A549 (cell line): Measurements from ENCODE around the gene WIZ. TPM values are rescaled to one million over a fixed set of nuclear protein-coding genes. Genes with fewer than 3 reads are reported as not detected.

Source experiments
- ATAC-seq, 2 experiments: fragments of 200-7000 bp in 1 of 2; fragments of >200 bp in 1 of 2; cut with Nextera tagmentation in 1 of 2; cut with Tn5 transposase in 1 of 2; 3 replicates each; pipeline versions ENCODE4 v1.8.0 to v1.9.1; 2018 to 2020; ENCODE audit warnings: mild to moderate bottlenecking in 1 of 2, moderate library complexity in 1 of 2
- CTCF ChIA-PET: fragments of 300-600 bp; sonication (Branson Sonifier 250); formaldehyde crosslinking; extraction: SDS; loops from one replicate; lab custom pipeline; 2021; ENCODE audit warnings: antibody characterized with exemption, inconsistent platforms; lab: Yijun Ruan, JAX
- POLR2A ChIA-PET: fragments of 350-600 bp; formaldehyde crosslinking; extraction: SDS; loops from one replicate; lab custom pipeline; 2021; ENCODE audit warnings: antibody characterized with exemption, inconsistent platforms; lab: Yijun Ruan, JAX
- DNase-seq, 2 experiments: peaks; one replicate each; pipeline versions ENCODE4 v3.0.0 to v3.0.0-alpha.2; 2011 to 2016; ENCODE audit warnings: low read depth in 1 of 2, low spot score in 1 of 2
- FAIRE-seq: peaks from 2 replicates; lab custom pipeline; 2011; peaks lifted over from hg19 to GRCh38; lab: Jason Lieb, UNC
- H3K27ac ChIP-seq, 2 experiments: fragments of >200 bp; sonication (Bioruptor Twin); formaldehyde crosslinking; 3 replicates each; pipeline ENCODE4 v1.5.1; 2016 to 2017
- H3K4me1 ChIP-seq: fragments of >200 bp; sonication (Bioruptor Twin); formaldehyde crosslinking; 3 replicates; pipeline ENCODE4 v1.6.1; 2016
- H3K4me2 ChIP-seq: fragments of >200 bp; sonication (Bioruptor Twin); formaldehyde crosslinking; 3 replicates; pipeline ENCODE4 v1.6.1; 2016
- H3K4me3 ChIP-seq: fragments of >200 bp; sonication (Bioruptor Twin); formaldehyde crosslinking; 3 replicates; pipeline ENCODE4 v1.5.1; 2016
- H3K9me3 ChIP-seq: fragments of >200 bp; sonication (Bioruptor Twin); formaldehyde crosslinking; 3 replicates; pipeline ENCODE4 v1.6.1; 2016
- ATOH8 ChIP-seq: fragments of 250-450 bp; sonication (Bioruptor Pico); IDR thresholded peaks from 2 replicates; pipeline ENCODE4 v1.5.0; 2020; ENCODE audit warnings: low read depth, mild to moderate bottlenecking, moderate library complexity
- CHD4 ChIP-seq: fragments of 200-600 bp; sonication (generic); IDR thresholded peaks from 2 replicates; pipeline ENCODE4 v1.6.1; 2016; ENCODE audit warnings: antibody characterized with exemption, mild to moderate bottlenecking, borderline replicate concordance
- E2F6 ChIP-seq: IDR thresholded peaks from 2 replicates; pipeline ENCODE4 v1.6.1; 2012; ENCODE audit warnings: low read depth, borderline replicate concordance
- EHF ChIP-seq: fragments of 250-450 bp; sonication (Bioruptor Pico); IDR thresholded peaks from 2 replicates; pipeline ENCODE4 v1.5.0; 2020; ENCODE audit warnings: mild to moderate bottlenecking
- ELK1 ChIP-seq: fragments of 150-350 bp; IDR thresholded peaks from 2 replicates; pipeline ENCODE4 v1.6.1; 2014; ENCODE audit warnings: low read depth, mild to moderate bottlenecking, low read length
- EP300 ChIP-seq, 2 experiments: fragments of >200 bp; sonication (Bioruptor Twin); formaldehyde crosslinking; IDR thresholded peaks; 2 replicates in 1 of 2; 3 replicates in 1 of 2; pipeline ENCODE4 v1.6.1; 2016 to 2017
- ESRRA ChIP-seq: fragments of 150-350 bp; IDR thresholded peaks from 2 replicates; pipeline ENCODE4 v1.6.1; 2014; ENCODE audit warnings: mild to moderate bottlenecking, low read length, borderline replicate concordance
- FOSL2 ChIP-seq, 2 experiments: fragments of 450-650 bp in 1 of 2; fragments of >200 bp in 1 of 2; sonication (Bioruptor Twin) in 1 of 2; formaldehyde crosslinking; IDR thresholded peaks; 2 replicates each; pipeline versions ENCODE4 v1.5.0 to v1.6.1; 2016 to 2020; ENCODE audit warnings: mild to moderate bottlenecking in 1 of 2, moderate library complexity in 1 of 2
- HES2 ChIP-seq: fragments of >200 bp; sonication (Bioruptor Twin); formaldehyde crosslinking; IDR thresholded peaks from 2 replicates; pipeline ENCODE4 v1.6.1; 2016
- HEYL ChIP-seq: fragments of 250-450 bp; sonication (Bioruptor Pico); IDR thresholded peaks from 2 replicates; pipeline ENCODE4 v1.8.0; 2021; ENCODE audit warnings: mild to moderate bottlenecking, moderate library complexity
- HMGXB4 ChIP-seq: fragments of 250-450 bp; sonication (Bioruptor Pico); IDR thresholded peaks from 2 replicates; pipeline ENCODE4 v1.5.0; 2021; ENCODE audit warnings: mild to moderate bottlenecking, moderate library complexity, borderline replicate concordance
- HOXA7 ChIP-seq: fragments of 250-450 bp; sonication (Bioruptor Pico); IDR thresholded peaks from 2 replicates; pipeline ENCODE4 v1.5.0; 2020; ENCODE audit warnings: mild to moderate bottlenecking, moderate library complexity
- HOXB13 ChIP-seq: fragments of 250-450 bp; sonication (Bioruptor Pico); IDR thresholded peaks from 2 replicates; pipeline ENCODE4 v1.5.0; 2020; ENCODE audit warnings: low read depth, mild to moderate bottlenecking, moderate library complexity
- JUN ChIP-seq, 2 experiments: fragments of >200 bp; sonication (Bioruptor Twin); formaldehyde crosslinking; IDR thresholded peaks; 2 replicates in 1 of 2; 3 replicates in 1 of 2; pipeline ENCODE4 v1.6.1; 2016 to 2017
- JUNB ChIP-seq: fragments of >200 bp; sonication (Bioruptor Twin); formaldehyde crosslinking; IDR thresholded peaks from 2 replicates; pipeline ENCODE4 v1.6.1; 2016
- KDM5A ChIP-seq: fragments of 200-600 bp; sonication (generic); IDR thresholded peaks from 2 replicates; pipeline ENCODE4 v1.6.1; 2016; ENCODE audit warnings: antibody characterized with exemption, mild to moderate bottlenecking
- NFE2L2 ChIP-seq: fragments of 150-350 bp; conservative IDR thresholded peaks from 2 replicates; pipeline ENCODE4 v1.6.1; 2014; ENCODE audit warnings: low read length
- PBX3 ChIP-seq: IDR thresholded peaks from 2 replicates; pipeline ENCODE4 v1.6.1; 2012
- PHF8 ChIP-seq: fragments of 200-600 bp; sonication (generic); IDR thresholded peaks from 2 replicates; pipeline ENCODE4 v1.6.1; 2016; ENCODE audit warnings: low read depth, mild to moderate bottlenecking, antibody characterized with exemption, moderate library complexity, borderline replicate concordance
- POLR2A ChIP-seq: IDR thresholded peaks from 2 replicates; pipeline ENCODE4 v1.6.1; 2012; ENCODE audit warnings: mild to moderate bottlenecking, low read length
- SMC3 ChIP-seq: fragments of >200 bp; sonication (Bioruptor Twin); formaldehyde crosslinking; IDR thresholded peaks from 3 replicates; pipeline ENCODE4 v1.6.1; 2018; ENCODE audit warnings: inconsistent platforms
- SREBF2 ChIP-seq: fragments of 450-650 bp; IDR thresholded peaks from 2 replicates; pipeline ENCODE4 v1.6.1; 2014; ENCODE audit warnings: mild to moderate bottlenecking, moderate library complexity
- TFCP2L1 ChIP-seq: fragments of 250-450 bp; sonication (Bioruptor Pico); IDR thresholded peaks from 2 replicates; pipeline ENCODE4 v1.5.0; 2021; ENCODE audit warnings: mild to moderate bottlenecking
- TP53 ChIP-seq: fragments of 250-450 bp; sonication (Bioruptor Pico); IDR thresholded peaks from 2 replicates; pipeline ENCODE4 v1.5.0; 2021; ENCODE audit warnings: mild to moderate bottlenecking, moderate library complexity
- ZC3H11A ChIP-seq: fragments of 450-650 bp; IDR thresholded peaks from 2 replicates; pipeline ENCODE4 v1.6.1; 2014; ENCODE audit warnings: antibody characterized with exemption, mild to moderate bottlenecking
- ZSCAN20 ChIP-seq: fragments of 250-450 bp; sonication (Bioruptor Pico); IDR thresholded peaks from 2 replicates; pipeline ENCODE4 v1.8.0; 2022; ENCODE audit warnings: mild to moderate bottlenecking, moderate library complexity
- WGBS: methylation state at CpG from one replicate; pipeline ENCODE4 v1.1.6; 2017; ENCODE audit errors: missing lambda C conversion rate; 5-methylcytosine and 5-hydroxymethylcytosine counted together
- polyA plus RNA-seq, 4 experiments: library from polyadenylated mRNA; depleted of rRNA in 3 of 4; stranded (reverse); fragments of >200 nt; fragmentation: RNase III in 1 of 4; extraction: RNeasy Plus Mini Kit Qiagen cat#74134 plus additional on column Dnase treatment in 1 of 4; gene quantifications; 2 replicates in 3 of 4; 3 replicates in 1 of 4; pipeline ENCODE4 v1.2.3, GENCODE V29; 2011 to 2017

WIZ gene
- polyA plus RNA-seq, 2 of the 4 experiments (the other 2 are of a cell fraction) = 3.7 to 15.1 TPM

GRCh38 chr19:15438577-15438976 is 11.2 kb downstream of the WIZ start:
- POLR2A ChIA-PET = no interaction called here
- no peak overlapping the region for H3K4me2 ChIP-seq
- H3K9me3 ChIP-seq = no peaks in the 10 kb centered on the region
- TF ChIP-seq FOSL2 (IDR thresholded peaks at IDR 0.05) = no peak
- TF ChIP-seq FOSL2 (CRISPR knock-in tag; IDR thresholded peaks at IDR 0.05) = no peak
- no peak for TF ChIP-seq KDM5A
- no peak for TF ChIP-seq CHD4
- no peak for TF ChIP-seq HEYL
- no peak for TF ChIP-seq PHF8
- TF ChIP-seq TP53 (CRISPR knock-in tag) = no peak
- no peak for TF ChIP-seq EP300 (IDR thresholded peaks at IDR 0.05)
- no peak for TF ChIP-seq ZC3H11A
- TF ChIP-seq NFE2L2 = no peak
- no peak for TF ChIP-seq HOXA7 (CRISPR knock-in tag)
- TF ChIP-seq POLR2A = no peak
- TF ChIP-seq ATOH8 (CRISPR knock-in tag) = no peak
- no peak for TF ChIP-seq TFCP2L1 (CRISPR knock-in tag)
- TF ChIP-seq, all 56 proteins: peak for 0
- WGBS = 88% methylated on average over 6 of the region's 27 CpGs
- Histone ChIP-seq H3K4me1 (no peaks in the 10 kb centered on the region), H3K27ac (no peak overlapping the region), H3K4me3 (no peak overlapping the region)
- no peak for FAIRE-seq
- CTCF ChIA-PET = interaction anchor here (1.5 kb wide), 1 partner anchor 19 kb away, joined by 4 read pairs; the partner anchor contains the start of gene AKAP8L
- no peak for DNase-seq
- no peak for ATAC-seq

- no peak overlapping the region for H3K27ac ChIP-seq
- 69% methylated on average over 2 of the region's 2 CpGs for WGBS
- FAIRE-seq = no peak
Measured at GRCh38 chr19:15438124-15438496, 11.6 kb downstream of the WIZ start.

GRCh38 chr19:15437355-15438123 is 12.2 kb downstream of the WIZ start:
- Histone ChIP-seq H3K4me2 (no peak overlapping the region), H3K4me1 (0 out of 3 replicates have a peak, but pooled peaks cover 3% of the 10 kb centered on the region), H3K9me3 (no peaks in the 10 kb centered on the region), H3K27ac (no peak overlapping the region), H3K4me3 (no peak overlapping the region)
- POLR2A ChIA-PET = no interaction called here
- WGBS = 50% methylated on average over 5 of the region's 10 CpGs
- no peak for DNase-seq
- ATAC-seq = no peak
- CTCF ChIA-PET = interaction anchor here (1.9 to 2.3 kb wide), 2 partner anchors 16 to 120 kb away, joined by 6 to 7 read pairs; no protein-coding TSS in a partner anchor
- no peak for FAIRE-seq
- TF ChIP-seq FOSL2 (IDR thresholded peaks at IDR 0.05) = no peak
- no peak for TF ChIP-seq FOSL2 (CRISPR knock-in tag; IDR thresholded peaks at IDR 0.05)
- no peak for TF ChIP-seq HEYL
- TF ChIP-seq KDM5A = no peak
- no peak for TF ChIP-seq PBX3
- TF ChIP-seq SREBF2 = no peak
- no peak for TF ChIP-seq ZSCAN20
- TF ChIP-seq HOXB13 (CRISPR knock-in tag) = no peak
- TF ChIP-seq ESRRA = no peak
- TF ChIP-seq HES2 = no peak
- no peak for TF ChIP-seq HMGXB4 (CRISPR knock-in tag)
- TF ChIP-seq EHF (CRISPR knock-in tag) = no peak

More at GRCh38 chr19:15438124-15438496, 11.6 kb downstream of the WIZ start:
- Histone ChIP-seq H3K4me3 (no peak overlapping the region), H3K9me3 (no peaks in the 10 kb centered on the region), H3K4me2 (no peak overlapping the region), H3K4me1 (0 out of 3 replicates have a peak, but pooled peaks cover 3% of the 10 kb centered on the region)
- DNase-seq (no peak), ATAC-seq (no peak)
- CTCF ChIA-PET = interaction anchor here (1.9 kb wide), 1 partner anchor 119 kb away, joined by 7 read pairs; no protein-coding TSS in a partner anchor
- POLR2A ChIA-PET = no interaction called here
- TF ChIP-seq TP53 (CRISPR knock-in tag) (no peak), E2F6 (no peak), JUNB (no peak), ELK1 (no peak), FOSL2 (IDR thresholded peaks at IDR 0.05) (no peak), FOSL2 (CRISPR knock-in tag; IDR thresholded peaks at IDR 0.05) (no peak), JUN (IDR thresholded peaks at IDR 0.05) (no peak), SMC3 (no peak), POLR2A (no peak), PHF8 (no peak)
